H54 (cell line): ENCODE data around the gene PCBP3.

Experiments
- DNase-seq: peaks from one replicate; pipeline ENCODE4 v3.0.0; 2011; ENCODE audit warnings: low spot score, mixed read lengths; ENCODE audit not compliant: insufficient read length
- FAIRE-seq: peaks from 3 replicates; lab custom pipeline; 2011; peaks lifted over from hg19 to GRCh38; lab: Jason Lieb, UNC
- POLR2A ChIP-seq: IDR thresholded peaks from 2 replicates; pipeline ENCODE4 v1.6.1; 2011; ENCODE audit warnings: low read depth, mild to moderate bottlenecking, low read length

The PCBP3 gene

DNA sequence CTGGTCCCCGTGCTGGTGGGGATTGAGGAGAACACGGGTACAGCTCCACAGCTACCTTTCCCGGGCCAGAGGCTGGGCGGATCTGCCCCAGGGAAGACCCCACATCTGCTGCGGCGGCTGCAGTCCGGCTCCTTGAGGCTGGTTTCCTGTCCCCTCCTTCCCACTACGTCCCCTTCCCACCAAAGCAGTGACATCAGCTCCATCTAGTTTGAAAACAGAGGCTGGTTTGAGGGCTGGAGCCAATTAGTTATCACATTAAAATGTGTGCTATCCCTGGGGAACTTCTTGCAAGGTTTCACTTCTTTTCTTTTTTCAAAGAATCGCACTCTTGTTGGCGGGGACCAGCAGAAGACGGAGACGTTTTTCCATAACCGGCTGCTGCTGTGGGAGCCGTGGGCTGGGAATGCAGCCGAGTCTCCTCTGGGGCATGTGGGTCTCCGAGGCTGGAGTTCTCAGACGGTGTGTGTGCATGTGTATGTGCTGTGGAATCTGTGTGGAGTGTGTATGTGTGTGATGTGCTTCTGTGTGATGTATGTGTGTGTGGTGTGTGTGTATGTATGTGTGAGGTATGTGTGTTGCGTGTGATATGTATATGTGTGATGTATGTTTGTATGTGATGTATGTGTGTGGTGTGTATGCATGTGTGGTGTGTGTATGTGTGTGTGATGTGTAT lies 8.9 kb upstream of the PCBP3 start:
- FAIRE-seq (no peak), DNase-seq (no peak)
- TF ChIP-seq POLR2A, result no peak

GRCh38 chr21:45635271-45636151 lies 8.0 kb upstream of the PCBP3 start:
- no peak for TF ChIP-seq POLR2A
- no peak for FAIRE-seq

GRCh38 chr21:45636459-45636858 lies 7.1 kb upstream of the PCBP3 start:
- no peak for FAIRE-seq
- no peak for TF ChIP-seq POLR2A
- DNase-seq, result no peak

More at GRCh38 chr21:45635271-45636151, 8.0 kb upstream of the PCBP3 start:
- no peak for DNase-seq

DNA sequence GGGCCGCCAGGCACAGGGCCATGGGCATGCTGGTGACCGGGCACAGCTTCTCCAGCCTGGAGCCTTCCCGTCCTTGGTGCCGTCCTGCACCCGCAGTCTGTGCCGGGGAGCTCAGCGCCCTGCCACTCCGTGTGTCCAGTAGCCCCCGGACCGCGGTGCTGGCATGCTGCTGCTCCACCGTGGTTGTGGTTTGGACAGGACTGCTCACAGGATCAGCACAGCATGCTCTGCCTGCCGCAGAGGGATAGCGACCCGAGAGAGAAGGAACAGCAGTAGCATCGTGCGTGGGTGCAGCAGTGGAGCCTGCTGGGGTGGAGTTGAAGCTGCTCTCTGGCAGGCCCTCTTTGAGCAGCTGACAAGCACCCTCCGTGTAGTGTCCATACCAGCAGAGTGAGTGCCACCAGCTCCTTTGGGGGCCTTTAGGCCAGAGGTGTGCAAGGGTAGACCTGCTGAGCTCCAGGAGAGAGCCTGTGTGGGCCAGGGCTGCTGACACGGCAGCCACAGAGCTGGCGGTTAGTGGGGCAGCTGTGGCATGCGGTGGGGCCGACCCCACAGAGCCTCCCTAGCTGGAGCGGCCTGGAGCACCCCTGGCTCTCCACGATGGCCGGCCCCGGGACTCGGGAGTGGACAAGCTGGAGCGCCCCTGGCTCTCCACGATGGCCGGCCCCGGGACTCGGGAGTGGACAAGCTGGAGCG lies 6.4 kb upstream of the PCBP3 start:
- no peak for TF ChIP-seq POLR2A
- FAIRE-seq, result no peak
- DNase-seq, result no peak

GRCh38 chr21:45637883-45638282 lies 5.6 kb upstream of the PCBP3 start:
- no peak for DNase-seq
- TF ChIP-seq POLR2A, result no peak
- FAIRE-seq, result no peak

- no peak for DNase-seq
- TF ChIP-seq POLR2A, result no peak
- no peak for FAIRE-seq
These were observed 4.8 kb upstream of the PCBP3 start for GRCh38 chr21:45638707-45639106.

DNA sequence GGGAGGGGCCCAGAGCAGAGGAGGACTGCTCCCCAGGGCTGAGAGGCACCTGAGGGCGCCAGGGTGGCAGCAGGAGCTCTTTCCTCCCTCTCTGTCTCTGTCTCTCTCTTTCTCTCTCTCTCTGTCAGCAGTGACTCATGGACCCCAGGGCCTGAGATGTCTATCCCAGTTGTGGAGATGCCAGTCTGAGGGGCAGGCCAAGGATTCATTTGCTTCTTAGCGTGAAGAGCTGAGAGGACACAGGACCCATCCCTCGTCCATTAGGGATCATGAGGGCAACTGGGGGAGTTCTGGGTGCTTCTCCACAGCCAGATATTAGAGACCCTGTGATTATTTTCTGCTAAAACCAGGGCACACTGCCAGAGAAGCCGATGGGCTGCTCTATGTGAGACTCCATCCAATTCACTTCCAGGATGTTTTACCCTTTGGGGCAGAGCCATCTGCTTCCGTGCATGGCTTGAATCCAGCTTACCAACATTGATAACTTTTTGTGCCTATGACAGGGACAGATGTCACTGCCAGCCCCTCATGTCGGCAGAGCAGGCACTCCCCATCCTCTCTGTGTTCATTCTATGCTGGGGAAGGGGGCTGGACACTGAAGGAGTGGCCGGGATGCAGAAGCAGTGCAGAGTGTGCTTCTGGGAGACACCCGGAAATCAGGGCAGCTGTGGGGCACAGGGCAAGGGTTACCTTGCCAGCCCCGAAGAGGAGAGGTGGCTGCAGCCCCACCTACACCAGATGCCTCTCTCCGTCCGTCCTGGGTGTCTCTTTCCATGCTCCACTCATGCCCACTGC lies 4.1 kb upstream of the PCBP3 start:
- peak; percentile 48 for DNase-seq
- TF ChIP-seq POLR2A, result no peak

DNA sequence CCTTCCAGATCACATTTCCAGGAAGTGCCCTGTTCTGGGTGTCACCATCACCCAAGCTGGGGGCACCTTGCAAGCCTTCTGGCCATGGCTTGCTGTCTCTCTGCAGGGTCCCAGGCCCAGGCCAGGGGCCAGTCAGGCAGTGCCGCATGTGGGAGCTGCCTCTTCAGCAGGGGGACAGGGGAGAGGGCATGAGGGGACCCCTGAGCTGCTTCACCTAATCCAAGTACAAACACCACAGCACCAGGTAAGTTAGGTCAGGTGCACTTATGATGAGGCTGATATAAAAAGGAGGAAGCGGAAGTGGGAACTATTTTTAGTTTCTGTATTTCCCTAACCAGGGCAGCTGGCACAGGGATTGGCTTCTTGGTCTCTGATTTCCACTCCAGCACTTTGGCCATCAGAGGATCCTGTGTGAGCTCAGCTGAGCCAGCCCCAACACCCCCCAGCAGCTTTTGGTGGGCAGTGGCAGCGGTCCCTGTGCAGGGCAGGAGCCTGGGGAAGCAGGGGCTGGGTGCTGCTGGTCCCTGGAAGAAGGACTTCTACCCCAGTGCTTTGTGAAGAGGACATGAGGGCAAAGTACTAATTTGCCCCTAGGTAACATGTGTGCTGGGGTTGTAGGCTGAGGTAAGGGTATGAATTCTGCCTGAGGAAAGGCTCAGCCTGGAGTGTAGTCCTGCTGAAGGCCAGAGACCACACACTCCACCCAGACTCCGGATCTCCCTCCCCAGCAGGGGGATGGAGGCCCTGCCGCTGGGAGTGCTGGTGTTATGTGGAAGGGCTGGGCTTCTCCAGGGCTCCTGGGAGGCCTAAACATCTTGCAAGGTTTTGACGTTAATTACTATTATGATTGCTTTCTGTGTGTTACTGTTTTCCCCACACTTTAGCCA lies 3.3 kb upstream of the PCBP3 start:
- no peak for FAIRE-seq
- DNase-seq, result no peak
- no peak for TF ChIP-seq POLR2A

More for the DNA sequence above, 4.1 kb upstream of the PCBP3 start:
- FAIRE-seq, result no peak

DNA sequence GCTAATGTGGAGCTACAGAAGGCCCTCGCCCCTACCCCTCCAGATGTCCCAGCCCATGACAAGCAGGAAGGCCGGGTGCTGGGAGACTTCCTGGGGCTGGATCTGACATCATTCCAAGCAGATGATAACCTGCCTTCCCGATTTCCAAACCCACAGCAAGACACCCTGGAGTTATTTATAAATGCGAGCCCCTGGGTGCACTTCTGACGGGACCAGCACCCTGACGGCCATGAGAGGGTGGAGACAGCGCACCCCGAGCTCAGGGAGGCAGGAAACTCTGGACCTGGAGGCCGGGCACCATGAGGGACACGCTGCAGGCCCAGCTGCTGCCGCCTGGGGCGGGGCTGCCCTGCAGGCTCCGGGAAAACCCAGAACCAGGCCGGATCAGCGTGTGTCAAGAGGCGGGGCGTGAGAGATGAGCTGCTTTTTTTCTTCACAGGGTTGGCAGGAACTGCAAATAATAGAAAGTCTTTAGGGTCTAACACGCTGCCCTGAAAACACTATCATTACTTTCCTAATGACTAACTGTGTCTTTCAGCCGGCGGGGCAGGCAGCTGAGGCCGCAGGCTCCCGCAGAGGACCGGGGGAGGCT lies 2.5 kb upstream of the PCBP3 start:
- no peak for TF ChIP-seq POLR2A
- FAIRE-seq (no peak), DNase-seq (no peak)

DNA sequence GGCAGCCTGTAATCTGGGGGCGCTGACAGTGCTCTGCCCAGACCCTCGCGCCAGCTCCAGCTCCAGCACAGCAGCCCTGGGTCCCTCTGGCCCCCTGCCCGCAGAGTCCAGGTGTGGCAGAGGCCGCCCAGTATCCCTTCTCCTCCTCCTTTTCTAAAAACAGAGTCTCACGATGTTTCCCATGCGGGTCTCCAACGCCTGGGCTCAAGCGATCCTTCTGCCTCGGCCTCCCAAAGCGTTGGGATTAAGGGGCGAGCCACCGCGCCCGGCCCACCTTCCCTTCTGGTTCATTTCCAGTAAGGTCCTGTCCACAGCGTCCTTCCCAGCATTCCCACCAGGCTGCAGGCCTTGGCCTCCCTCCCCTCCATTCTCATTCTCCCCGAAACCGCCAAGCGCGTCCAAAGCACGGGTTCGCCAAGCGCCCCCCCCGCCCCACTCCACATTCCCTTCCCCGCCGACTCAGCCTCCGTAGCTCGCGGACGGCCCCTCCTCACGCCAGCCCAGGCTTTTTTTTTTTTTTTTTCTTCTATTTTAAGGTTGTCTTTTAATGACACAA lies 2.0 kb upstream of the PCBP3 start:
- TF ChIP-seq POLR2A, result no peak
- FAIRE-seq, result no peak
- DNase-seq, result no peak

DNA sequence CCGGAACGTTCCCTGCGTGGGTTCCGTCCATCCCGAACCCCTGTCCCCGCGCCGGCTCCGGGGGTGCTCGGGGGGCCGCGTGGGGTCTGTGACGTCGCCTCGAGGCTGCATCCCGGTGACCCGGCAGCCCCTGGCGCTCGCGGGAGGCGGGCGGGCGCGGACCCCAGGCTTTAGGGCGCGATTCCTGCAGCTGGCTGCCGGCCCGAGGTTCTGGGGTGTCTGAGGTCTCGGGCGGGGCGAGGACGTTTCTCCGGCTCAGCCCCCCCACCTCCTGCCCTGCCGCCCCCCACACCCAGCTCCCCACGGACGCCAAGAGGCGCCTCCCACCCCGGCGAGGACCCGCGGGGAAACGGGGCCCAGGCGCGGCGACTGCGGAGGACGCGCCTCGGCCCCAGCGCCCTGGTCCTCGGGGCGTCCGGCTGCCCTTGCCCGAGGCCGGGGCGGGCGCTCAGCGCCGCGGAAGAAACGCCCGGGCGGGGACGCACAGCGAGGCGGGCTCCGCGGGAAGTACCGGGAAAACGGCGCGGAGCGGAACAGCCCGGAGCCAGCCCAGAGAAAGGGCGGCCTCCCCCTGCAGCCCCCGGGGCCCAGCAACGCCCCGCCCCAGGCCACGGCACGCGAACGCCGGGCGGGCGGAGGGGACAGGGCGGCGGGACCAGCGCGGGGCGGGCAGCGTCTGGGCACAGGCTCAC lies 1.3 kb upstream of the PCBP3 start:
- FAIRE-seq (no peak), DNase-seq (no peak)
- TF ChIP-seq POLR2A, result no peak
